Activated naive CD4-positive, alpha-beta T cell treated with anti-CD3 and anti-CD28 coated beads, Interleukin-2, amount 50 U/mL, for 24 hours (primary cell): Measurements from ENCODE around the gene PIGW.
A peak's percentile ranks its signal among the peaks of the same experiment; 100 is the strongest.

Experiments
- H3K27ac Mint-ChIP-seq: one replicate; pipeline ENCODE4 v1.8.0; 2021; ENCODE audit warnings: mild to moderate bottlenecking, mixed read lengths
- H3K27me3 Mint-ChIP-seq: one replicate; pipeline ENCODE4 v1.8.0; 2021; ENCODE audit warnings: mixed read lengths
- H3K36me3 Mint-ChIP-seq: one replicate; pipeline ENCODE4 v1.8.0; 2021; ENCODE audit warnings: mixed read lengths
- H3K4me1 Mint-ChIP-seq: one replicate; pipeline ENCODE4 v1.8.0; 2021; ENCODE audit warnings: mixed read lengths
- H3K4me3 Mint-ChIP-seq: one replicate; pipeline ENCODE4 v1.8.0; 2021; ENCODE audit warnings: mild to moderate bottlenecking, mixed read lengths
- H3K9me3 Mint-ChIP-seq: one replicate; pipeline ENCODE4 v1.8.0; 2021; ENCODE audit warnings: mixed read lengths

The PIGW gene

GRCh38 chr17:36550491-36551417 lies 16.0 kb downstream of the PIGW start:
- Mint-ChIP-seq H3K36me3 (peaks cover 8% of the 10 kb centered on the region), H3K4me3 (peak overlapping the region; percentile 71), H3K4me1 (peaks cover 67% of the 10 kb centered on the region), H3K27ac (peak overlapping the region; percentile 95), H3K27me3 (no peaks in the 10 kb centered on the region), H3K9me3 (no peaks in the 10 kb centered on the region)

DNA sequence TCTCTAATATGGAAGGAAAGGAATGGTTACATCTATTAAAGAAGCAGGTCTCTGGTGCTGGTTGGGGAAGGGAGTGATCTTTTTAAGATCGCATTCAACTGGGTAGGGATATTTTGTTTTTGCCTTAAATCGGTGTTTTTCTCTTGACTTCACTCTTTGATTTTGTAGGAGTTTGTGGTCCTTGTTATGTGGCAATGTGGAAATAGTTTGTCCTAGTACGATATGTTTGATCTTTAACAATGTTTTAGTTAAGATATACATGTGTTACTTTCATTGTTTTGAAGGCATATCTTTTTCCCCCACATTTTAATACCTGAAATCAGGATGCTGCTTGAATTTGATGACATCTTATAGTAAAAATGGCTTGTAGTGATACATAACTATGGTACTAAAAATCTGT lies 18.7 kb downstream of the PIGW start:
- Mint-ChIP-seq H3K27me3 (no peaks in the 10 kb centered on the region), H3K27ac (peak overlapping the region; percentile 59), H3K4me3 (peak overlapping the region; percentile 56), H3K4me1 (peaks cover 70% of the 10 kb centered on the region), H3K9me3 (no peaks in the 10 kb centered on the region), H3K36me3 (peaks cover 13% of the 10 kb centered on the region)

- no peaks in the 10 kb centered on the region for H3K27me3 Mint-ChIP-seq
- H3K4me1 Mint-ChIP-seq: peaks cover 25% of the 10 kb centered on the region
- H3K4me3 Mint-ChIP-seq: no peak overlapping the region
- H3K36me3 Mint-ChIP-seq: peaks cover 10% of the 10 kb centered on the region
- H3K27ac Mint-ChIP-seq: peak overlapping the region; percentile 72
- H3K9me3 Mint-ChIP-seq: no peaks in the 10 kb centered on the region
These were observed 31.3 kb downstream of the PIGW start for GRCh38 chr17:36566081-36566480.

DNA sequence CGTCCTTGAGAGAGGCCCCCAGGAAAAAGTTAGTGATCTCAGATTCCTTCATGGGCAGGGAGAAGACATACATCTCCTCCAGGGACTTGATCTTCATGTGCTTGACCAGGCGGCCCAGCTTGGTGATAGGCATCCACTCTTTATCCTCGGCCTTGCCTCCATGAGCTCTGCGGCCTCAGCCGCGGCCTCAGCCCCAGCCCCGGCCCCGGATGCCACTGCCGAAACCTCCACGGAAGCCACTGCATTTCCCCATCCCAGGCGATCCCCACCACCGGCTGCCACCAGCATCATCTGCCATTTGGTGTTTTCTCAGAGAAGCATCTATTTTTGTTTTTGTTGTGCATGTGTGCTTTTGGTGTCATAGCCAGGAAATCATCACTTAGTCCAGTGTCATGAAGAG lies 40.2 kb downstream of the PIGW start:
- peaks cover 13% of the 10 kb centered on the region for H3K36me3 Mint-ChIP-seq
- H3K9me3 Mint-ChIP-seq: no peaks in the 10 kb centered on the region
- peaks cover 25% of the 10 kb centered on the region for H3K4me1 Mint-ChIP-seq
- no peak overlapping the region for H3K4me3 Mint-ChIP-seq
- no peak overlapping the region for H3K27ac Mint-ChIP-seq
- H3K27me3 Mint-ChIP-seq: no peaks in the 10 kb centered on the region

GRCh38 chr17:36576793-36577192 lies 42.0 kb downstream of the PIGW start:
- Mint-ChIP-seq H3K9me3 (no peaks in the 10 kb centered on the region), H3K4me3 (no peak overlapping the region), H3K36me3 (peaks cover 15% of the 10 kb centered on the region), H3K27me3 (no peaks in the 10 kb centered on the region), H3K4me1 (peaks cover 25% of the 10 kb centered on the region), H3K27ac (peak overlapping the region; percentile 68)

GRCh38 chr17:36578671-36579070 lies 43.9 kb downstream of the PIGW start:
- Mint-ChIP-seq H3K27me3 (no peaks in the 10 kb centered on the region), H3K9me3 (no peaks in the 10 kb centered on the region), H3K36me3 (peaks cover 12% of the 10 kb centered on the region), H3K4me3 (no peak overlapping the region), H3K4me1 (peaks cover 12% of the 10 kb centered on the region), H3K27ac (no peak overlapping the region)

- H3K9me3 Mint-ChIP-seq: no peaks in the 10 kb centered on the region
- peaks cover 13% of the 10 kb centered on the region for H3K36me3 Mint-ChIP-seq
- no peaks in the 10 kb centered on the region for H3K27me3 Mint-ChIP-seq
- H3K4me1 Mint-ChIP-seq: peaks cover 5% of the 10 kb centered on the region
- H3K4me3 Mint-ChIP-seq: no peak overlapping the region
- no peak overlapping the region for H3K27ac Mint-ChIP-seq
These were observed 49.0 kb downstream of the PIGW start for GRCh38 chr17:36583787-36584186.

DNA sequence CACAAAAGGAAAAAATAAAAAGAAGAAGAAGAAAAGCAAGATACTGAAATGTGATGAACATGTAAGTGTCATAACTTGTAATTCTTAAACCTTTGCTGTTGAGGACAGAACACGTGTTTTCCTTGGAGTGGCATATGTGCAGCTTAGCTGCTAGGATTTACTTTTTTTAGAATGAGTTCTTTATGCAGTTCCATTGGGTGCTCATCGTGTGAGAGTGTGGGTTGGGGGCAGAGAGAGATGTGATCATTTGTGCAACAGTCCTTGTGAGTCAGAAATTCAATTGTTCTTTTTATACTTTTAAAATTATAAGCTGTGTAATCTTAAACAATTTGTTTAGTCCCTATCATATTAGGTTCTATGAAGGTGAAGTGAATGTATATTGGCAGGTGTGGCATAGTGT lies 51.4 kb downstream of the PIGW start:
- Mint-ChIP-seq H3K36me3 (peaks cover 9% of the 10 kb centered on the region), H3K4me1 (peaks cover 20% of the 10 kb centered on the region), H3K4me3 (no peak overlapping the region), H3K9me3 (no peaks in the 10 kb centered on the region), H3K27me3 (no peaks in the 10 kb centered on the region), H3K27ac (peak overlapping the region; percentile 68)
